ENCODE data around the gene EEF1G. TPM values are rescaled to one million over a fixed set of nuclear protein-coding genes. Genes with fewer than 3 reads are reported as not detected.
"Not testable (repeated sequence)": the region's sequence is repeated elsewhere in the genome, so short reads cannot be mapped to it uniquely, and the experiment has no call there.

EEF1G gene
- total RNA-seq, 1 donor from 2014 or later, result 1,298 TPM

DNA sequence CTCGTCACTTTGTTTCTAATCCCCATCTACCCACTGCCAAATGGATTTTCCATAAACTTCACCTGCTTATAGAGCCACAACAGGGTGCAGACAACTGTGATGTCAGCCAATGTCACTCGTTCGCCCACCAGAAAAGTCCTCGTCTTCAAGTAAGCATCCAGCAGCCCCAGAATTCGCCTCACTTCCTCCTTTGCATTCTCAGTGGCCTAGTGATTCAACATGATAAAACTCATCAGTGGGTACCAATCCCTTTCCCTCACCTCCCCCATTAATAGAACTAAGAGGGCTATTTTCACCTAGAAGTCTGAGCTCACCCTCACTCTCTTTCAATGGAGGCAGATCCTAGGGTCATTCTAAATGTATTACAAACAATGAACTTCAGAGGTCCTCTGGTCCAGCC lies 2.8 kb downstream of the EEF1G start:
- H3K9me3 ChIP-seq (ENCODE audit: insufficient read depth, low read depth, low read length); H3K27ac ChIP-seq (ENCODE audit: low read depth, low read length); FAIRE-seq; H3K27me3 Mint-ChIP-seq (ENCODE audit: low read depth, unreplicated experiment); DNase-seq (ENCODE audit: low read depth); H3K27me3 ChIP-seq (ENCODE audit: insufficient read depth, low read length); H3K9me3 Mint-ChIP-seq (ENCODE audit: unreplicated experiment); H2AFZ ChIP-seq (ENCODE audit: low read depth, low read length): not testable (repeated sequence)
- peaks cover 44% of the 10 kb centered on the region for H3K4me1 Mint-ChIP-seq (ENCODE audit: low read depth, unreplicated experiment)
- Histone ChIP-seq H3K79me2 (ENCODE audit: insufficient read depth, low read length) (peaks cover 96% of the 10 kb centered on the region), H4K20me1 (ENCODE audit: insufficient read depth, low read length) (peaks cover 72% of the 10 kb centered on the region), H3K9ac (ENCODE audit: low read length) (peak overlapping the region; percentile 96), H3K4me3 (ENCODE audit: insufficient read depth, low read depth, low read length) (peak overlapping the region; percentile 20), H3K4me2 (ENCODE audit: low read length) (peak overlapping the region; percentile 92), H3K4me1 (ENCODE audit: insufficient read depth, low read length) (peaks cover 30% of the 10 kb centered on the region), H3K36me3 (ENCODE audit: insufficient read depth, low read length) (peaks cover 41% of the 10 kb centered on the region)
- H3K4me3 Mint-ChIP-seq (ENCODE audit: unreplicated experiment), result peak overlapping the region; percentile 100
- H3K27ac Mint-ChIP-seq (ENCODE audit: unreplicated experiment), result peak overlapping the region; percentile 16
- peaks cover 43% of the 10 kb centered on the region for H3K36me3 Mint-ChIP-seq (ENCODE audit: low read depth, unreplicated experiment)

DNA sequence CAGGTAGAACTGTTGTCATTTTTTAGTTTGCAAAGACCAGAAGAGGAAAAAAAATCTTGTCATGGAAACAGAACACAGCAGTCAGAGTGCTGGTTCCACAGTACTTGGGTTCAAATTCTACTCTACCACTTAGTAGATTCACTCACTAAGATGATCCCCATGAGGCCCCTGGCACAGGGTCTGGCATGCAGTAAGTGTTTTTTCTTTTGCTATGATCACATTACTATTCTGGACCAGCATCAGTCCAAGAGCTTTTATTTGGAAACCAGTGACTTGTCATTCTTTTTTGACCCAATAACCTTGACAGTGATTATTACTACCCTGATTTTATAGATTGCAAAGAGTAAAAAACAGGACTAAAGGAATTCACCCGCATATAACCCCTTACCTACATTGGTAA lies 4.1 kb downstream of the EEF1G start:
- Histone ChIP-seq H2AFZ (ENCODE audit: low read depth, low read length) (no peak overlapping the region), H3K4me1 (ENCODE audit: insufficient read depth, low read length) (peaks cover 17% of the 10 kb centered on the region), H3K36me3 (ENCODE audit: insufficient read depth, low read length) (peaks cover 51% of the 10 kb centered on the region), H3K79me2 (ENCODE audit: insufficient read depth, low read length) (peaks cover 95% of the 10 kb centered on the region), H3K27ac (ENCODE audit: low read depth, low read length) (no peak overlapping the region), H3K4me3 (ENCODE audit: insufficient read depth, low read depth, low read length) (no peak overlapping the region), H3K4me2 (ENCODE audit: low read length) (peak overlapping the region; percentile 92), H4K20me1 (ENCODE audit: insufficient read depth, low read length) (peaks cover 83% of the 10 kb centered on the region), H3K27me3 (ENCODE audit: insufficient read depth, low read length) (no peaks in the 10 kb centered on the region), H3K9me3 (ENCODE audit: insufficient read depth, low read depth, low read length) (no peaks in the 10 kb centered on the region), H3K9ac (ENCODE audit: low read length) (peak overlapping the region; percentile 13)
- Mint-ChIP-seq H3K36me3 (ENCODE audit: low read depth, unreplicated experiment) (peaks cover 46% of the 10 kb centered on the region), H3K27ac (ENCODE audit: unreplicated experiment) (no peak overlapping the region), H3K4me1 (ENCODE audit: low read depth, unreplicated experiment) (peaks cover 42% of the 10 kb centered on the region), H3K9me3 (ENCODE audit: unreplicated experiment) (no peaks in the 10 kb centered on the region), H3K27me3 (ENCODE audit: low read depth, unreplicated experiment) (no peaks in the 10 kb centered on the region), H3K4me3 (ENCODE audit: unreplicated experiment) (peak overlapping the region; percentile 2)
- DNase-seq (ENCODE audit: low read depth) (no peak), FAIRE-seq (no peak)
- TF ChIP-seq, protein P1, sequence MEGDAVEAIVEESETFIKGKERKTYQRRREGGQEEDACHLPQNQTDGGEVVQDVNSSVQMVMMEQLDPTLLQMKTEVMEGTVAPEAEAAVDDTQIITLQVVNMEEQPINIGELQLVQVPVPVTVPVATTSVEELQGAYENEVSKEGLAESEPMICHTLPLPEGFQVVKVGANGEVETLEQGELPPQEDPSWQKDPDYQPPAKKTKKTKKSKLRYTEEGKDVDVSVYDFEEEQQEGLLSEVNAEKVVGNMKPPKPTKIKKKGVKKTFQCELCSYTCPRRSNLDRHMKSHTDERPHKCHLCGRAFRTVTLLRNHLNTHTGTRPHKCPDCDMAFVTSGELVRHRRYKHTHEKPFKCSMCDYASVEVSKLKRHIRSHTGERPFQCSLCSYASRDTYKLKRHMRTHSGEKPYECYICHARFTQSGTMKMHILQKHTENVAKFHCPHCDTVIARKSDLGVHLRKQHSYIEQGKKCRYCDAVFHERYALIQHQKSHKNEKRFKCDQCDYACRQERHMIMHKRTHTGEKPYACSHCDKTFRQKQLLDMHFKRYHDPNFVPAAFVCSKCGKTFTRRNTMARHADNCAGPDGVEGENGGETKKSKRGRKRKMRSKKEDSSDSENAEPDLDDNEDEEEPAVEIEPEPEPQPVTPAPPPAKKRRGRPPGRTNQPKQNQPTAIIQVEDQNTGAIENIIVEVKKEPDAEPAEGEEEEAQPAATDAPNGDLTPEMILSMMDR (IDR thresholded peaks at IDR 0.05; ENCODE audit: insufficient read depth, low read depth, low read length), result no peak
- no peak for TF ChIP-seq EZH2 (IDR thresholded peaks at IDR 0.05; ENCODE audit: insufficient read depth, low read length)

DNA sequence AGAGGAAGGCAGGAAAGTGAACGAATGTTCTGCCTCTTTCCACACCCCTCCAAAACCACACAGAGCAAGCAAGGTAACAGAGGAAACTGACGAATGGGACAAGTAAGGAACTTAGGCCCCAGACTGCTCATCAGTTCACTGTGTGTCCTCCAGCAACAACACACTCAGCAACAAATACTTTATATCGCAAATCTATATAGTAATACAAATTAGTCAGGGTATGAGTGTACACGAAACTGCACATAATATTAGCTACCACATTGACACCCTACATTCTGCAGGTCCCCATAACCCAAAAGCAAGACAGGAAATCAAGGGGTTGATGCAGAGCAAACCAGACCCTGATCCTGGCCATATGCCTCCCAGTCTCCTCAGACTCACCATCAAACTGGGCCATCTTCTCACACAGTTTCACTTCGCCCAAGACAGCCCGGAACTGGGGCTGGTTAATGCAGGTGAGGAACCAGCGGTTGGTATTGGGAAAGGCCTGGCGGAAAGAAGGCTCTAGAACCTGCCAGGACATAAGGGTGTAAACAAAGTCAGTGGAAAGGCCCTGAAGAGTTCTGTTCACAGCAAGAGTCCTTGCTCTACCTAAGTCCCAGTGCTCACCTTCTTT lies 6.6 kb downstream of the EEF1G start:
- H3K36me3 ChIP-seq (ENCODE audit: insufficient read depth, low read length), result peaks cover 62% of the 10 kb centered on the region
- H3K4me3 ChIP-seq (ENCODE audit: insufficient read depth, low read depth, low read length), result no peak overlapping the region
- TF ChIP-seq, protein P1 (IDR thresholded peaks at IDR 0.05; ENCODE audit: insufficient read depth, low read depth, low read length), result no peak
- no peak for TF ChIP-seq EZH2 (IDR thresholded peaks at IDR 0.05; ENCODE audit: insufficient read depth, low read length)
- H3K27me3 ChIP-seq (ENCODE audit: insufficient read depth, low read length), result no peaks in the 10 kb centered on the region
- Mint-ChIP-seq H3K4me3 (ENCODE audit: unreplicated experiment) (no peak overlapping the region), H3K9me3 (ENCODE audit: unreplicated experiment) (no peaks in the 10 kb centered on the region), H3K27ac (ENCODE audit: unreplicated experiment) (peak overlapping the region; percentile 83), H3K36me3 (ENCODE audit: low read depth, unreplicated experiment) (peaks cover 38% of the 10 kb centered on the region), H3K27me3 (ENCODE audit: low read depth, unreplicated experiment) (no peaks in the 10 kb centered on the region), H3K4me1 (ENCODE audit: low read depth, unreplicated experiment) (peaks cover 40% of the 10 kb centered on the region)
- peaks cover 89% of the 10 kb centered on the region for H4K20me1 ChIP-seq (ENCODE audit: insufficient read depth, low read length)
- FAIRE-seq (no peak), DNase-seq (ENCODE audit: low read depth) (no peak)
- no peak overlapping the region for H3K4me2 ChIP-seq (ENCODE audit: low read length)
- no peak overlapping the region for H3K27ac ChIP-seq (ENCODE audit: low read depth, low read length)
- H3K79me2 ChIP-seq (ENCODE audit: insufficient read depth, low read length), result peaks cover 85% of the 10 kb centered on the region
- no peaks in the 10 kb centered on the region for H3K9me3 ChIP-seq (ENCODE audit: insufficient read depth, low read depth, low read length)
- H2AFZ ChIP-seq (ENCODE audit: low read depth, low read length), result no peak overlapping the region
- H3K4me1 ChIP-seq (ENCODE audit: insufficient read depth, low read length), result peaks cover 17% of the 10 kb centered on the region
- H3K9ac ChIP-seq (ENCODE audit: low read length), result no peak overlapping the region
